GM23338 (cell line): ENCODE results near the gene YWHAB. TPM values are rescaled to one million over a fixed set of nuclear protein-coding genes. Genes with fewer than 3 reads are reported as not detected.

Source experiments
- ATAC-seq: fragments of 200-7000 bp; cut with Tn5 transposase; 3 replicates; pipeline ENCODE4 v1.9.1; 2020
- DNase-seq: peaks from one replicate; pipeline ENCODE4 v3.0.0-alpha.2; 2015; ENCODE audit warnings: low spot score
- H2AFZ ChIP-seq: fragments of 200-600 bp; sonication (generic); 2 replicates; pipeline ENCODE4 v1.8.0; 2016; ENCODE audit warnings: antibody characterized with exemption, mild to moderate bottlenecking, moderate library complexity
- H3F3A ChIP-seq: fragments of 200-600 bp; sonication (generic); replicated peaks from 2 replicates; pipeline ENCODE4 v1.8.0; 2017; ENCODE audit warnings: antibody characterized with exemption, mixed run types, low read depth
- H3K27ac ChIP-seq: fragments of 200-600 bp; sonication (generic); 2 replicates; pipeline ENCODE4 v1.6.1; 2016; ENCODE audit warnings: low read depth
- H3K27me3 ChIP-seq: fragments of 200-600 bp; sonication (generic); 2 replicates; pipeline ENCODE4 v1.8.0; 2016; ENCODE audit warnings: mild to moderate bottlenecking, mixed run types, moderate library complexity; ENCODE audit not compliant: insufficient read depth
- H3K36me3 ChIP-seq: fragments of 200-600 bp; sonication (generic); 2 replicates; pipeline ENCODE4 v1.8.0; 2016; ENCODE audit warnings: mild to moderate bottlenecking; ENCODE audit not compliant: insufficient read depth
- H3K4me1 ChIP-seq: fragments of 200-600 bp; sonication (generic); 2 replicates; pipeline ENCODE4 v1.8.0; 2016; ENCODE audit warnings: mild to moderate bottlenecking, moderate library complexity; ENCODE audit not compliant: insufficient read depth
- H3K4me2 ChIP-seq: fragments of 200-600 bp; sonication (generic); 2 replicates; pipeline ENCODE4 v1.7.1; 2017; ENCODE audit warnings: mixed run types
- H3K4me3 ChIP-seq: fragments of 200-600 bp; sonication (generic); 2 replicates; pipeline ENCODE4 v1.6.1; 2016; ENCODE audit warnings: mixed run types
- H3K79me2 ChIP-seq: fragments of 200-600 bp; sonication (generic); replicated peaks from 2 replicates; pipeline ENCODE4 v1.8.0; 2017; ENCODE audit warnings: mild to moderate bottlenecking; ENCODE audit not compliant: insufficient read depth
- H3K9me2 ChIP-seq: fragments of 200-600 bp; sonication (generic); 2 replicates; pipeline ENCODE4 v1.8.0; 2017; ENCODE audit not compliant: insufficient read depth
- H4K20me1 ChIP-seq: fragments of 200-600 bp; sonication (generic); replicated peaks from 2 replicates; pipeline ENCODE4 v1.8.0; 2017; ENCODE audit warnings: mild to moderate bottlenecking; ENCODE audit not compliant: insufficient read depth
- H3K27ac Mint-ChIP-seq: 2 replicates; pipeline ENCODE4 v1.8.0; 2020; ENCODE audit warnings: inconsistent platforms, mild to moderate bottlenecking, moderate library complexity, mixed read lengths
- H3K27me3 Mint-ChIP-seq: 3 replicates; pipeline ENCODE4 v1.8.0; 2022; ENCODE audit warnings: low read depth, mild to moderate bottlenecking, moderate library complexity, mixed read lengths, inconsistent platforms; ENCODE audit not compliant: insufficient read depth, poor library complexity
- H3K36me3 Mint-ChIP-seq: 3 replicates; pipeline ENCODE4 v1.8.0; 2021; ENCODE audit warnings: low read depth, mild to moderate bottlenecking, inconsistent platforms, moderate library complexity, mixed read lengths
- H3K4me1 Mint-ChIP-seq: 3 replicates; pipeline ENCODE4 v1.8.0; 2020; ENCODE audit warnings: mild to moderate bottlenecking, inconsistent platforms, mixed read lengths
- H3K4me3 Mint-ChIP-seq: 3 replicates; pipeline ENCODE4 v1.8.0; 2021; ENCODE audit warnings: moderate library complexity, mild to moderate bottlenecking, inconsistent platforms, mixed read lengths
- H3K9me3 Mint-ChIP-seq: 3 replicates; pipeline ENCODE4 v1.8.0; 2020; ENCODE audit warnings: moderate library complexity, mild to moderate bottlenecking, inconsistent platforms, mixed read lengths
- CREB1 ChIP-seq: fragments of 250-450 bp; sonication (Bioruptor Pico); IDR thresholded peaks from 2 replicates; pipeline ENCODE4 v1.5.0; 2020; ENCODE audit warnings: low read depth, mild to moderate bottlenecking, moderate library complexity
- EZH2 ChIP-seq: fragments of 200-600 bp; sonication (generic); IDR thresholded peaks from one replicate; pipeline ENCODE4 v1.8.0; 2017; ENCODE audit warnings: antibody characterized with exemption, mild to moderate bottlenecking, low read depth; ENCODE audit not compliant: unreplicated experiment
- EZH2phosphoT487 ChIP-seq: fragments of 200-600 bp; sonication (generic); IDR thresholded peaks from one replicate; pipeline ENCODE4 v1.8.1; 2018; ENCODE audit warnings: antibody characterized with exemption; ENCODE audit not compliant: unreplicated experiment
- JUNB ChIP-seq: IDR thresholded peaks from one replicate; pipeline ENCODE4 v1.6.1; 2016; ENCODE audit warnings: antibody characterized with exemption; ENCODE audit not compliant: unreplicated experiment
- NANOG ChIP-seq: IDR thresholded peaks from 2 replicates; pipeline ENCODE4 v1.6.1; 2016; ENCODE audit warnings: antibody characterized with exemption, borderline replicate concordance
- POLR2AphosphoS5 ChIP-seq: IDR thresholded peaks from 2 replicates; pipeline ENCODE4 v1.6.1; 2016; ENCODE audit warnings: antibody characterized with exemption, low read depth
- STAT1 ChIP-seq: IDR thresholded peaks from one replicate; pipeline ENCODE4 v1.6.1; 2016; ENCODE audit warnings: antibody characterized with exemption; ENCODE audit not compliant: unreplicated experiment
- ZNF114 ChIP-seq: fragments of 250-450 bp; sonication (Bioruptor Pico); IDR thresholded peaks from 2 replicates; pipeline ENCODE4 v1.5.0; 2020; ENCODE audit warnings: mild to moderate bottlenecking, moderate library complexity
- ZNF331 ChIP-seq: fragments of 250-450 bp; sonication (Bioruptor Pico); IDR thresholded peaks from 2 replicates; pipeline ENCODE4 v1.5.0; 2020; ENCODE audit warnings: low read depth, mild to moderate bottlenecking, moderate library complexity
- polyA plus RNA-seq: library from polyadenylated mRNA; unstranded; fragments of >200 nt; fragmentation: Nextera tagmentation; extraction: Ambion mirVana; gene quantifications from 2 replicates; pipeline ENCODE4 v1.2.1, GENCODE V29; 2016
- total RNA-seq: library from RNA; depleted of rRNA; stranded (reverse); fragments of >200 nt; shearing (Covaris generic); gene quantifications from 2 replicates; pipeline ENCODE4 v1.2.3, GENCODE V29; 2014
- TF ChIP-seq, protein P1 (sequence below), 2 experiments: fragments of 200-600 bp in 1 of 2; sonication (generic) in 1 of 2; conservative IDR thresholded peaks; 2 replicates each; pipeline versions ENCODE4 v1.5.1 to v1.6.1; 2016 to 2017; ENCODE audit warnings: antibody characterized with exemption in 2 of 2, low read depth in 2 of 2, mild to moderate bottlenecking in 2 of 2, moderate library complexity in 1 of 2
- TF ChIP-seq, protein P2 (sequence below): fragments of 250-450 bp; sonication (Bioruptor Pico); IDR thresholded peaks from 2 replicates; pipeline ENCODE4 v1.5.0; 2020; ENCODE audit warnings: mild to moderate bottlenecking, moderate library complexity
- TF ChIP-seq, protein P3 (sequence below): IDR thresholded peaks from one replicate; pipeline ENCODE4 v1.6.1; 2018; ENCODE audit warnings: antibody characterized with exemption; ENCODE audit not compliant: unreplicated experiment
- TF ChIP-seq, protein P4 (sequence below): IDR thresholded peaks from 2 replicates; pipeline ENCODE4 v1.6.1; 2016; ENCODE audit warnings: antibody characterized with exemption

YWHAB gene
- total and polyA plus RNA-seq, 2 experiments from 2014 or later: 121 to 519 TPM

DNA sequence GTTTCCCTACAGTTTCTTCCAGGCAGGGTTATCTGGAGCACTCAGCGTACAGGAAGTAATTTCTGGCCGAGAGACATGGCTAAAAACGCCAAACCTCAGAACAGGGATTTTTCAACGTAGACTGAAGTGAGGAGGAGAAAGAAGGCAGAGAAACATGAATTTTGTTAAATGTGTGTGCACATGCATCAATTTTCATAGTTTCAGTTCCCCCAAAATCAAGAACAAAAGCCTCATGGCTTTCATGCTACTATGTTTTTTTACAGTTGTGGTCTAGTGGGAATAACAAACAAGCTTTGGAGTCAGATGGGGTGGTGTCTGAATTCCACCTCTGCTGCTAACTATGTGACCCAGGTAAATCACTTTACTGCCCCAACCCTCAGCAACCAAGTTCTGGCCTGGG is 69.8 kb downstream of the YWHAB start:
- no peak overlapping the region for H3K27ac Mint-ChIP-seq
- DNase-seq (no peak), ATAC-seq (no peak)
- no peaks in the 10 kb centered on the region for H3K9me3 Mint-ChIP-seq
- H3K4me3 Mint-ChIP-seq: no peak overlapping the region
- no peak overlapping the region for H2AFZ ChIP-seq
- H4K20me1 ChIP-seq: peaks cover 24% of the 10 kb centered on the region
- H3F3A ChIP-seq: no peaks in the 10 kb centered on the region
- H3K4me1 ChIP-seq: peaks cover 13% of the 10 kb centered on the region
- no peak overlapping the region for H3K4me2 ChIP-seq
- no peaks in the 10 kb centered on the region for H3K27me3 ChIP-seq
- H3K79me2 ChIP-seq: peaks cover 28% of the 10 kb centered on the region
- H3K36me3 Mint-ChIP-seq: peaks cover 63% of the 10 kb centered on the region
- H3K4me1 Mint-ChIP-seq: peaks cover 15% of the 10 kb centered on the region
- H3K9me2 ChIP-seq: no peaks in the 10 kb centered on the region
- no peak overlapping the region for H3K4me3 ChIP-seq
- H3K27ac ChIP-seq: no peak overlapping the region
- TF ChIP-seq POLR2AphosphoS5: no peak
- TF ChIP-seq, protein P1, sequence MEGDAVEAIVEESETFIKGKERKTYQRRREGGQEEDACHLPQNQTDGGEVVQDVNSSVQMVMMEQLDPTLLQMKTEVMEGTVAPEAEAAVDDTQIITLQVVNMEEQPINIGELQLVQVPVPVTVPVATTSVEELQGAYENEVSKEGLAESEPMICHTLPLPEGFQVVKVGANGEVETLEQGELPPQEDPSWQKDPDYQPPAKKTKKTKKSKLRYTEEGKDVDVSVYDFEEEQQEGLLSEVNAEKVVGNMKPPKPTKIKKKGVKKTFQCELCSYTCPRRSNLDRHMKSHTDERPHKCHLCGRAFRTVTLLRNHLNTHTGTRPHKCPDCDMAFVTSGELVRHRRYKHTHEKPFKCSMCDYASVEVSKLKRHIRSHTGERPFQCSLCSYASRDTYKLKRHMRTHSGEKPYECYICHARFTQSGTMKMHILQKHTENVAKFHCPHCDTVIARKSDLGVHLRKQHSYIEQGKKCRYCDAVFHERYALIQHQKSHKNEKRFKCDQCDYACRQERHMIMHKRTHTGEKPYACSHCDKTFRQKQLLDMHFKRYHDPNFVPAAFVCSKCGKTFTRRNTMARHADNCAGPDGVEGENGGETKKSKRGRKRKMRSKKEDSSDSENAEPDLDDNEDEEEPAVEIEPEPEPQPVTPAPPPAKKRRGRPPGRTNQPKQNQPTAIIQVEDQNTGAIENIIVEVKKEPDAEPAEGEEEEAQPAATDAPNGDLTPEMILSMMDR (conservative IDR thresholded peaks at IDR 0.05; ENCODE audit: low read depth in 2 of 2): no peak
- TF ChIP-seq, protein P2, sequence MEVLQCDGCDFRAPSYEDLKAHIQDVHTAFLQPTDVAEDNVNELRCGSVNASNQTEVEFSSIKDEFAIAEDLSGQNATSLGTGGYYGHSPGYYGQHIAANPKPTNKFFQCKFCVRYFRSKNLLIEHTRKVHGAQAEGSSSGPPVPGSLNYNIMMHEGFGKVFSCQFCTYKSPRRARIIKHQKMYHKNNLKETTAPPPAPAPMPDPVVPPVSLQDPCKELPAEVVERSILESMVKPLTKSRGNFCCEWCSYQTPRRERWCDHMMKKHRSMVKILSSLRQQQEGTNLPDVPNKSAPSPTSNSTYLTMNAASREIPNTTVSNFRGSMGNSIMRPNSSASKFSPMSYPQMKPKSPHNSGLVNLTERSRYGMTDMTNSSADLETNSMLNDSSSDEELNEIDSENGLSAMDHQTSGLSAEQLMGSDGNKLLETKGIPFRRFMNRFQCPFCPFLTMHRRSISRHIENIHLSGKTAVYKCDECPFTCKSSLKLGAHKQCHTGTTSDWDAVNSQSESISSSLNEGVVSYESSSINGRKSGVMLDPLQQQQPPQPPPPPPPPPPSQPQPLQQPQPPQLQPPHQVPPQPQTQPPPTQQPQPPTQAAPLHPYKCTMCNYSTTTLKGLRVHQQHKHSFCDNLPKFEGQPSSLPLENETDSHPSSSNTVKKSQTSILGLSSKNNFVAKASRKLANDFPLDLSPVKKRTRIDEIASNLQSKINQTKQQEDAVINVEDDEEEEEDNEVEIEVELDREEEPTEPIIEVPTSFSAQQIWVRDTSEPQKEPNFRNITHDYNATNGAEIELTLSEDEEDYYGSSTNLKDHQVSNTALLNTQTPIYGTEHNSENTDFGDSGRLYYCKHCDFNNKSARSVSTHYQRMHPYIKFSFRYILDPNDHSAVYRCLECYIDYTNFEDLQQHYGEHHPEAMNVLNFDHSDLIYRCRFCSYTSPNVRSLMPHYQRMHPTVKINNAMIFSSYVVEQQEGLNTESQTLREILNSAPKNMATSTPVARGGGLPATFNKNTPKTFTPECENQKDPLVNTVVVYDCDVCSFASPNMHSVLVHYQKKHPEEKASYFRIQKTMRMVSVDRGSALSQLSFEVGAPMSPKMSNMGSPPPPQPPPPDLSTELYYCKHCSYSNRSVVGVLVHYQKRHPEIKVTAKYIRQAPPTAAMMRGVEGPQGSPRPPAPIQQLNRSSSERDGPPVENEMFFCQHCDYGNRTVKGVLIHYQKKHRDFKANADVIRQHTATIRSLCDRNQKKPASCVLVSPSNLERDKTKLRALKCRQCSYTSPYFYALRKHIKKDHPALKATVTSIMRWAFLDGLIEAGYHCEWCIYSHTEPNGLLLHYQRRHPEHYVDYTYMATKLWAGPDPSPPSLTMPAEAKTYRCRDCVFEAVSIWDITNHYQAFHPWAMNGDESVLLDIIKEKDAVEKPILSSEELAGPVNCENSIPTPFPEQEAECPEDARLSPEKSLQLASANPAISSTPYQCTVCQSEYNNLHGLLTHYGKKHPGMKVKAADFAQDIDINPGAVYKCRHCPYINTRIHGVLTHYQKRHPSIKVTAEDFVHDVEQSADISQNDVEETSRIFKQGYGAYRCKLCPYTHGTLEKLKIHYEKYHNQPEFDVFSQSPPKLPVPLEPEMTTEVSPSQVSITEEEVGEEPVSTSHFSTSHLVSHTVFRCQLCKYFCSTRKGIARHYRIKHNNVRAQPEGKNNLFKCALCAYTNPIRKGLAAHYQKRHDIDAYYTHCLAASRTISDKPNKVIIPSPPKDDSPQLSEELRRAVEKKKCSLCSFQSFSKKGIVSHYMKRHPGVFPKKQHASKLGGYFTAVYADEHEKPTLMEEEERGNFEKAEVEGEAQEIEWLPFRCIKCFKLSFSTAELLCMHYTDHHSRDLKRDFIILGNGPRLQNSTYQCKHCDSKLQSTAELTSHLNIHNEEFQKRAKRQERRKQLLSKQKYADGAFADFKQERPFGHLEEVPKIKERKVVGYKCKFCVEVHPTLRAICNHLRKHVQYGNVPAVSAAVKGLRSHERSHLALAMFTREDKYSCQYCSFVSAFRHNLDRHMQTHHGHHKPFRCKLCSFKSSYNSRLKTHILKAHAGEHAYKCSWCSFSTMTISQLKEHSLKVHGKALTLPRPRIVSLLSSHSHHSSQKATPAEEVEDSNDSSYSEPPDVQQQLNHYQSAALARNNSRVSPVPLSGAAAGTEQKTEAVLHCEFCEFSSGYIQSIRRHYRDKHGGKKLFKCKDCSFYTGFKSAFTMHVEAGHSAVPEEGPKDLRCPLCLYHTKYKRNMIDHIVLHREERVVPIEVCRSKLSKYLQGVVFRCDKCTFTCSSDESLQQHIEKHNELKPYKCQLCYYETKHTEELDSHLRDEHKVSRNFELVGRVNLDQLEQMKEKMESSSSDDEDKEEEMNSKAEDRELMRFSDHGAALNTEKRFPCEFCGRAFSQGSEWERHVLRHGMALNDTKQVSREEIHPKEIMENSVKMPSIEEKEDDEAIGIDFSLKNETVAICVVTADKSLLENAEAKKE (CRISPR knock-in tag): no peak
- no peak for TF ChIP-seq CREB1 (CRISPR knock-in tag)
- TF ChIP-seq NANOG: no peak
- TF ChIP-seq EZH2: no peak
- TF ChIP-seq STAT1: no peak
- no peak for TF ChIP-seq ZNF114 (CRISPR knock-in tag)
- no peak for TF ChIP-seq ZNF331
- TF ChIP-seq, protein P3, sequence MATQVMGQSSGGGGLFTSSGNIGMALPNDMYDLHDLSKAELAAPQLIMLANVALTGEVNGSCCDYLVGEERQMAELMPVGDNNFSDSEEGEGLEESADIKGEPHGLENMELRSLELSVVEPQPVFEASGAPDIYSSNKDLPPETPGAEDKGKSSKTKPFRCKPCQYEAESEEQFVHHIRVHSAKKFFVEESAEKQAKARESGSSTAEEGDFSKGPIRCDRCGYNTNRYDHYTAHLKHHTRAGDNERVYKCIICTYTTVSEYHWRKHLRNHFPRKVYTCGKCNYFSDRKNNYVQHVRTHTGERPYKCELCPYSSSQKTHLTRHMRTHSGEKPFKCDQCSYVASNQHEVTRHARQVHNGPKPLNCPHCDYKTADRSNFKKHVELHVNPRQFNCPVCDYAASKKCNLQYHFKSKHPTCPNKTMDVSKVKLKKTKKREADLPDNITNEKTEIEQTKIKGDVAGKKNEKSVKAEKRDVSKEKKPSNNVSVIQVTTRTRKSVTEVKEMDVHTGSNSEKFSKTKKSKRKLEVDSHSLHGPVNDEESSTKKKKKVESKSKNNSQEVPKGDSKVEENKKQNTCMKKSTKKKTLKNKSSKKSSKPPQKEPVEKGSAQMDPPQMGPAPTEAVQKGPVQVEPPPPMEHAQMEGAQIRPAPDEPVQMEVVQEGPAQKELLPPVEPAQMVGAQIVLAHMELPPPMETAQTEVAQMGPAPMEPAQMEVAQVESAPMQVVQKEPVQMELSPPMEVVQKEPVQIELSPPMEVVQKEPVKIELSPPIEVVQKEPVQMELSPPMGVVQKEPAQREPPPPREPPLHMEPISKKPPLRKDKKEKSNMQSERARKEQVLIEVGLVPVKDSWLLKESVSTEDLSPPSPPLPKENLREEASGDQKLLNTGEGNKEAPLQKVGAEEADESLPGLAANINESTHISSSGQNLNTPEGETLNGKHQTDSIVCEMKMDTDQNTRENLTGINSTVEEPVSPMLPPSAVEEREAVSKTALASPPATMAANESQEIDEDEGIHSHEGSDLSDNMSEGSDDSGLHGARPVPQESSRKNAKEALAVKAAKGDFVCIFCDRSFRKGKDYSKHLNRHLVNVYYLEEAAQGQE: no peak
- TF ChIP-seq, protein P4, sequence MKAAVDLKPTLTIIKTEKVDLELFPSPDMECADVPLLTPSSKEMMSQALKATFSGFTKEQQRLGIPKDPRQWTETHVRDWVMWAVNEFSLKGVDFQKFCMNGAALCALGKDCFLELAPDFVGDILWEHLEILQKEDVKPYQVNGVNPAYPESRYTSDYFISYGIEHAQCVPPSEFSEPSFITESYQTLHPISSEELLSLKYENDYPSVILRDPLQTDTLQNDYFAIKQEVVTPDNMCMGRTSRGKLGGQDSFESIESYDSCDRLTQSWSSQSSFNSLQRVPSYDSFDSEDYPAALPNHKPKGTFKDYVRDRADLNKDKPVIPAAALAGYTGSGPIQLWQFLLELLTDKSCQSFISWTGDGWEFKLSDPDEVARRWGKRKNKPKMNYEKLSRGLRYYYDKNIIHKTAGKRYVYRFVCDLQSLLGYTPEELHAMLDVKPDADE: no peak
- no peak for TF ChIP-seq JUNB
- no peak for TF ChIP-seq EZH2phosphoT487
- peaks cover 35% of the 10 kb centered on the region for H3K36me3 ChIP-seq
- peaks cover 2% of the 10 kb centered on the region for H3K27me3 Mint-ChIP-seq
